Measurements from ENCODE around the gene ZNF786. TPM values are rescaled to one million over a fixed set of nuclear protein-coding genes. Genes with fewer than 3 reads are reported as not detected.
"Not testable (repeated sequence)": the region's sequence is repeated elsewhere in the genome, so short reads cannot be mapped to it uniquely, and the experiment has no call there.

ZNF786 gene
- total RNA-seq, 2 experiments from 2014 or later, result 2.1 to 2.2 TPM

- H3K27me3 Mint-ChIP-seq (ENCODE audit: low read depth), result no peaks in the 10 kb centered on the region
- H3K4me3 Mint-ChIP-seq, result no peak overlapping the region
- H3K9me3 Mint-ChIP-seq, result no peaks in the 10 kb centered on the region
- peaks cover 2% of the 10 kb centered on the region for H3K36me3 Mint-ChIP-seq (ENCODE audit: low read depth)
- no peak overlapping the region for H3K27ac Mint-ChIP-seq
- intact Hi-C loops (cut with micrococcal nuclease), result no loop called here
- peaks cover 8% of the 10 kb centered on the region for H3K4me1 Mint-ChIP-seq (ENCODE audit: low read depth)
- CTCF ChIA-PET, result interaction anchor here (1.5 kb wide), 1 partner anchor 19 kb away, joined by 3 read pairs; no protein-coding TSS in a partner anchor
- no peak for DNase-seq
Observed at GRCh38 chr7:149074116-149074885, 16.2 kb downstream of the ZNF786 start.

DNA sequence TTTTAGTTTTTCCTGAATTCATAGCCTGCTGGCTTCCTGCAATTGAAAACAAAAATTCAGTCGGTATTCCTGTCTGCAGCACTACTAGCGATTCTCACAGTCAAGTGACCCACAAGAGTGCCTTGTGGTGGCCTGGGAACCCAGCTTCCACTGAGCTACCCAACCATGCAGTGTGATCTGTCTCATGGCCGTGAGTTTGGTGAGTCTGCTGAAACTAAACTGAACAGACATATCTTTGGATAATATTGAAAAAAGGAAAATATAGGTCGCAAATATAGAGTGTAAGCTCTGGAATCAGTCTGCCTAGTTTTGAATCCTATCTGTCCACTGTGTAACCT lies 18.1 kb downstream of the ZNF786 start:
- intact Hi-C loops (cut with micrococcal nuclease), result no loop called here
- Mint-ChIP-seq H3K27ac (no peak overlapping the region), H3K4me1 (ENCODE audit: low read depth) (peaks cover 8% of the 10 kb centered on the region), H3K4me3 (no peak overlapping the region), H3K9me3 (no peaks in the 10 kb centered on the region), H3K27me3 (ENCODE audit: low read depth) (no peaks in the 10 kb centered on the region), H3K36me3 (ENCODE audit: low read depth) (peaks cover 3% of the 10 kb centered on the region)
- no peak for DNase-seq
- CTCF ChIA-PET, result interaction anchor here (1.1 kb wide), 1 partner anchor 53 kb away, joined by 3 read pairs; the partner anchor contains the start of gene ZNF425

- CTCF ChIA-PET, result interaction anchor here (1.1 kb wide), 1 partner anchor 54 kb away, joined by 3 read pairs; the partner anchor contains the start of gene ZNF425
- peak; percentile 33 for DNase-seq
- Mint-ChIP-seq H3K9me3 (no peaks in the 10 kb centered on the region), H3K4me1 (ENCODE audit: low read depth) (peaks cover 8% of the 10 kb centered on the region), H3K27ac (no peak overlapping the region), H3K4me3 (peak overlapping the region; percentile 26), H3K27me3 (ENCODE audit: low read depth) (no peaks in the 10 kb centered on the region), H3K36me3 (ENCODE audit: low read depth) (peaks cover 3% of the 10 kb centered on the region)
- intact Hi-C loops (cut with micrococcal nuclease), result no loop called here
Observed at GRCh38 chr7:149071641-149072437, 18.7 kb downstream of the ZNF786 start.

GRCh38 chr7:149071182-149071635 lies 19.3 kb downstream of the ZNF786 start:
- H3K36me3 Mint-ChIP-seq (ENCODE audit: low read depth), result peaks cover 3% of the 10 kb centered on the region
- DNase-seq, result no peak
- CTCF ChIA-PET, result interaction anchor here (0.6 to 0.7 kb wide), 2 partner anchors 21 to 53 kb away, joined by 3 read pairs; no protein-coding TSS in a partner anchor
- no peaks in the 10 kb centered on the region for H3K27me3 Mint-ChIP-seq (ENCODE audit: low read depth)
- peaks cover 8% of the 10 kb centered on the region for H3K4me1 Mint-ChIP-seq (ENCODE audit: low read depth)
- no peaks in the 10 kb centered on the region for H3K9me3 Mint-ChIP-seq
- no peak overlapping the region for H3K4me3 Mint-ChIP-seq
- H3K27ac Mint-ChIP-seq, result no peak overlapping the region
- intact Hi-C loops (cut with micrococcal nuclease), result no loop called here

- Mint-ChIP-seq H3K27me3 (ENCODE audit: low read depth) (no peaks in the 10 kb centered on the region), H3K4me3 (no peak overlapping the region), H3K27ac (no peak overlapping the region), H3K36me3 (ENCODE audit: low read depth) (peaks cover 3% of the 10 kb centered on the region), H3K4me1 (ENCODE audit: low read depth) (peaks cover 10% of the 10 kb centered on the region), H3K9me3 (no peaks in the 10 kb centered on the region)
- intact Hi-C loops (cut with micrococcal nuclease), result no loop called here
- no peak for DNase-seq
- CTCF ChIA-PET, result interaction anchor here (0.6 to 0.7 kb wide), 2 partner anchors 21 to 52 kb away, joined by 3 read pairs; no protein-coding TSS in a partner anchor
Observed at GRCh38 chr7:149070372-149071125, 20.0 kb downstream of the ZNF786 start.

- H3K4me3 Mint-ChIP-seq, result no peak overlapping the region
- H3K4me1 Mint-ChIP-seq (ENCODE audit: low read depth), result peaks cover 5% of the 10 kb centered on the region
- intact Hi-C loops (cut with micrococcal nuclease), result loop anchor here (5.0 kb wide), 1 partner anchor 806 kb away; no protein-coding TSS in a partner anchor
- DNase-seq, result peak; percentile 26
- no peak overlapping the region for H3K27ac Mint-ChIP-seq
- CTCF ChIA-PET, result interaction anchor here (0.6 to 2.0 kb wide), 4 partner anchors 11 to 62 kb away, joined by 3 to 7 read pairs (median 4); no protein-coding TSS in a partner anchor
- H3K9me3 Mint-ChIP-seq, result no peaks in the 10 kb centered on the region
- H3K27me3 Mint-ChIP-seq (ENCODE audit: low read depth), result no peaks in the 10 kb centered on the region
- peaks cover 3% of the 10 kb centered on the region for H3K36me3 Mint-ChIP-seq (ENCODE audit: low read depth)
Observed at GRCh38 chr7:149067869-149068268, 22.6 kb downstream of the ZNF786 start.

- H3K9me3 Mint-ChIP-seq, result no peaks in the 10 kb centered on the region
- no peaks in the 10 kb centered on the region for H3K27me3 Mint-ChIP-seq (ENCODE audit: low read depth)
- H3K36me3 Mint-ChIP-seq (ENCODE audit: low read depth), result peaks cover 2% of the 10 kb centered on the region
- CTCF ChIA-PET, result no interaction called here
- H3K4me3 Mint-ChIP-seq, result no peak overlapping the region
- intact Hi-C loops (cut with micrococcal nuclease), result no loop called here
- H3K27ac Mint-ChIP-seq, result no peak overlapping the region
- peaks cover 8% of the 10 kb centered on the region for H3K4me1 Mint-ChIP-seq (ENCODE audit: low read depth)
- DNase-seq, result no peak
Observed at GRCh38 chr7:149063476-149063875, 27.0 kb downstream of the ZNF786 start.

- CTCF ChIA-PET, result interaction anchor here (0.6 kb wide), 1 partner anchor 681 kb away, joined by 3 read pairs; no protein-coding TSS in a partner anchor
- DNase-seq; H3K9me3 Mint-ChIP-seq; H3K36me3 Mint-ChIP-seq (ENCODE audit: low read depth); H3K27me3 Mint-ChIP-seq (ENCODE audit: low read depth); H3K4me3 Mint-ChIP-seq; H3K4me1 Mint-ChIP-seq (ENCODE audit: low read depth); H3K27ac Mint-ChIP-seq; intact Hi-C loops (cut with micrococcal nuclease): not testable (repeated sequence)
Observed at GRCh38 chr7:149062217-149062899, 28.2 kb downstream of the ZNF786 start.

DNA sequence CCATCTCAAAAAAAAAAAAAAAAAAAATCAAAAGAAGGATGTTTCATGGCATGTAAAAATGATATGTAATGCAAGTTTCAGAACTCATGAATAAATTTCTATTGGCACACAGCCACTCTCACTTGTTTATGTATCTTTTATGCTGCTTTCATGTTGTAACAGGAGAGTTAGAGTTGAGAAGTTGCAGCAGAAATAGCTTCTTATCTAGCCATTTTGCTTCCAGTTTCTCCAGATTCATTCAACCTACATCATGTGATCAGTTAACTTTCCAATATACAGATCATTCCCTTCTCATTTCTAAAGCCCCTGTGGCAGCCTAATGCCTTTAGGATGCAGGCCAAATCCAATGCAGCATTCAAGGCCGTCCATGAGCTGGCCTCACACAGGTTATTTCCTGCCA lies 30.4 kb downstream of the ZNF786 start:
- no peak overlapping the region for H3K27ac Mint-ChIP-seq
- CTCF ChIA-PET, result interaction anchor here (1.1 kb wide), 1 partner anchor 55 kb away, joined by 3 read pairs; no protein-coding TSS in a partner anchor
- intact Hi-C loops (cut with micrococcal nuclease), result no loop called here
- H3K4me1 Mint-ChIP-seq (ENCODE audit: low read depth), result peaks cover 6% of the 10 kb centered on the region
- H3K9me3 Mint-ChIP-seq, result no peaks in the 10 kb centered on the region
- DNase-seq, result no peak
- no peaks in the 10 kb centered on the region for H3K27me3 Mint-ChIP-seq (ENCODE audit: low read depth)
- H3K36me3 Mint-ChIP-seq (ENCODE audit: low read depth), result no peaks in the 10 kb centered on the region
- no peak overlapping the region for H3K4me3 Mint-ChIP-seq

- H3K27me3 Mint-ChIP-seq (ENCODE audit: low read depth), result no peaks in the 10 kb centered on the region
- intact Hi-C loops (cut with micrococcal nuclease), result no loop called here
- H3K27ac Mint-ChIP-seq, result no peak overlapping the region
- no peaks in the 10 kb centered on the region for H3K9me3 Mint-ChIP-seq
- H3K4me1 Mint-ChIP-seq (ENCODE audit: low read depth), result no peaks in the 10 kb centered on the region
- no peak for DNase-seq
- CTCF ChIA-PET, result interaction anchor here (0.6 to 0.7 kb wide), 2 partner anchors 90 to 320 kb away, joined by 3 read pairs; no protein-coding TSS in a partner anchor
- no peak overlapping the region for H3K4me3 Mint-ChIP-seq
- no peaks in the 10 kb centered on the region for H3K36me3 Mint-ChIP-seq (ENCODE audit: low read depth)
Observed at GRCh38 chr7:149053885-149054284, 36.6 kb downstream of the ZNF786 start.

- Mint-ChIP-seq H3K27ac (no peak overlapping the region), H3K4me1 (ENCODE audit: low read depth) (no peaks in the 10 kb centered on the region), H3K4me3 (no peak overlapping the region), H3K9me3 (no peaks in the 10 kb centered on the region), H3K27me3 (ENCODE audit: low read depth) (no peaks in the 10 kb centered on the region), H3K36me3 (ENCODE audit: low read depth) (no peaks in the 10 kb centered on the region)
- CTCF ChIA-PET, result no interaction called here
- intact Hi-C loops (cut with micrococcal nuclease), result no loop called here
- no peak for DNase-seq
Observed at GRCh38 chr7:149053384-149053783, 37.1 kb downstream of the ZNF786 start.

All from activated naive CD4-positive, alpha-beta T cell treated with anti-CD3 and anti-CD28 coated beads for 36 hours (primary cell).